ENCODE measurements around the gene RFT1. TPM values are rescaled to one million over a fixed set of nuclear protein-coding genes. Genes with fewer than 3 reads are reported as not detected.

Gene RFT1
- total RNA-seq, 1 donor from 2014 or later: 17.2 TPM

GRCh38 chr3:53044711-53045517, 85.3 kb downstream of the RFT1 start:
- Histone ChIP-seq H3K27me3 (peaks cover 58% of the 10 kb centered on the region), H3K4me3 (peak overlapping the region; percentile 71), H3F3A (ENCODE audit: low read depth) (peaks cover 38% of the 10 kb centered on the region), H3K9me3 (ENCODE audit: low read depth) (no peaks in the 10 kb centered on the region), H3K36me3 (no peaks in the 10 kb centered on the region), H3K9ac (no peak overlapping the region), H3K4me2 (peak overlapping the region; percentile 98), H2AFZ (replicated peaks) (peak overlapping the region; percentile 98), H4K20me1 (ENCODE audit: low read depth) (peaks cover 39% of the 10 kb centered on the region), H3K79me2 (ENCODE audit: low read depth) (peaks cover 42% of the 10 kb centered on the region), H3K4me1 (peaks cover 8% of the 10 kb centered on the region), H3K27ac (no peak overlapping the region)
- DNase-seq (ENCODE audit: low spot score): peak; percentile 87
- TF ChIP-seq EZH2phosphoT487 (IDR thresholded peaks at IDR 0.05): no peak
- H3K27me3 Mint-ChIP-seq (ENCODE audit: insufficient read depth, low read depth): peaks cover 20% of the 10 kb centered on the region
- H3K9me3 Mint-ChIP-seq: no peaks in the 10 kb centered on the region
- H3K27ac Mint-ChIP-seq: peak overlapping the region; percentile 96
- peaks cover 17% of the 10 kb centered on the region for H3K4me1 Mint-ChIP-seq
- H3K4me3 Mint-ChIP-seq: peak overlapping the region; percentile 98
- H3K36me3 Mint-ChIP-seq: no peaks in the 10 kb centered on the region

- Mint-ChIP-seq H3K9me3 (no peaks in the 10 kb centered on the region), H3K36me3 (no peaks in the 10 kb centered on the region), H3K4me3 (peak overlapping the region; percentile 98), H3K27ac (peak overlapping the region; percentile 96), H3K4me1 (peaks cover 17% of the 10 kb centered on the region), H3K27me3 (ENCODE audit: insufficient read depth, low read depth) (peaks cover 20% of the 10 kb centered on the region)
- Histone ChIP-seq H3K4me3 (peak overlapping the region; percentile 71), H3K9me3 (ENCODE audit: low read depth) (no peaks in the 10 kb centered on the region), H3K4me1 (peaks cover 8% of the 10 kb centered on the region), H4K20me1 (ENCODE audit: low read depth) (peaks cover 39% of the 10 kb centered on the region), H3K79me2 (ENCODE audit: low read depth) (peaks cover 45% of the 10 kb centered on the region), H3K4me2 (peak overlapping the region; percentile 98), H3K9ac (no peak overlapping the region), H3K36me3 (no peaks in the 10 kb centered on the region), H2AFZ (replicated peaks) (peak overlapping the region; percentile 98), H3K27me3 (peaks cover 58% of the 10 kb centered on the region), H3K27ac (no peak overlapping the region), H3F3A (ENCODE audit: low read depth) (peaks cover 38% of the 10 kb centered on the region)
- no peak for TF ChIP-seq EZH2 (IDR thresholded peaks at IDR 0.05)
- TF ChIP-seq CTCF (IDR thresholded peaks at IDR 0.05): no peak
- no peak for TF ChIP-seq EZH2phosphoT487 (IDR thresholded peaks at IDR 0.05)
- no peak for DNase-seq (ENCODE audit: low spot score)
These were observed 85.9 kb downstream of the RFT1 start for GRCh38 chr3:53044371-53044710.

GRCh38 chr3:53043738-53044137, 86.5 kb downstream of the RFT1 start:
- peaks cover 8% of the 10 kb centered on the region for H3K4me1 ChIP-seq
- no peaks in the 10 kb centered on the region for H3K9me3 ChIP-seq (ENCODE audit: low read depth)
- TF ChIP-seq EZH2phosphoT487 (IDR thresholded peaks at IDR 0.05) (no peak), CTCF (IDR thresholded peaks at IDR 0.05) (no peak), EZH2 (IDR thresholded peaks at IDR 0.05) (no peak)
- peaks cover 49% of the 10 kb centered on the region for H3K79me2 ChIP-seq (ENCODE audit: low read depth)
- H3F3A ChIP-seq (ENCODE audit: low read depth): peaks cover 38% of the 10 kb centered on the region
- no peak overlapping the region for H2AFZ ChIP-seq (replicated peaks)
- H3K9ac ChIP-seq: no peak overlapping the region
- no peak overlapping the region for H3K27ac Mint-ChIP-seq
- H3K36me3 ChIP-seq: no peaks in the 10 kb centered on the region
- no peaks in the 10 kb centered on the region for H3K9me3 Mint-ChIP-seq
- H3K4me3 ChIP-seq: no peak overlapping the region
- H3K4me1 Mint-ChIP-seq: peaks cover 19% of the 10 kb centered on the region
- no peak overlapping the region for H3K4me2 ChIP-seq
- peaks cover 42% of the 10 kb centered on the region for H4K20me1 ChIP-seq (ENCODE audit: low read depth)
- no peaks in the 10 kb centered on the region for H3K36me3 Mint-ChIP-seq
- H3K27ac ChIP-seq: no peak overlapping the region
- H3K27me3 ChIP-seq: peaks cover 56% of the 10 kb centered on the region
- H3K27me3 Mint-ChIP-seq (ENCODE audit: insufficient read depth, low read depth): peaks cover 19% of the 10 kb centered on the region
- peak overlapping the region; percentile 98 for H3K4me3 Mint-ChIP-seq
- no peak for DNase-seq (ENCODE audit: low spot score)

GRCh38 chr3:53042651-53043050, 87.6 kb downstream of the RFT1 start:
- Histone ChIP-seq H2AFZ (replicated peaks) (no peak overlapping the region), H3K4me2 (no peak overlapping the region), H3F3A (ENCODE audit: low read depth) (peaks cover 33% of the 10 kb centered on the region), H3K36me3 (no peaks in the 10 kb centered on the region), H3K4me1 (peaks cover 8% of the 10 kb centered on the region), H3K4me3 (no peak overlapping the region), H4K20me1 (ENCODE audit: low read depth) (peaks cover 47% of the 10 kb centered on the region), H3K79me2 (ENCODE audit: low read depth) (peaks cover 57% of the 10 kb centered on the region), H3K9me3 (ENCODE audit: low read depth) (no peaks in the 10 kb centered on the region), H3K27ac (no peak overlapping the region), H3K9ac (no peak overlapping the region), H3K27me3 (peaks cover 45% of the 10 kb centered on the region)
- H3K36me3 Mint-ChIP-seq: no peaks in the 10 kb centered on the region
- peaks cover 19% of the 10 kb centered on the region for H3K27me3 Mint-ChIP-seq (ENCODE audit: insufficient read depth, low read depth)
- no peaks in the 10 kb centered on the region for H3K9me3 Mint-ChIP-seq
- no peak overlapping the region for H3K27ac Mint-ChIP-seq
- H3K4me1 Mint-ChIP-seq: peaks cover 19% of the 10 kb centered on the region
- peak overlapping the region; percentile 34 for H3K4me3 Mint-ChIP-seq
- TF ChIP-seq CTCF (IDR thresholded peaks at IDR 0.05): no peak
- no peak for TF ChIP-seq EZH2 (IDR thresholded peaks at IDR 0.05)
- TF ChIP-seq EZH2phosphoT487 (IDR thresholded peaks at IDR 0.05): no peak
- DNase-seq (ENCODE audit: low spot score): no peak

Measured in neural progenitor cell (in vitro differentiated cells).